Body of pancreas (tissue), 4 donors: Measurements from ENCODE around the gene PLA2R1. TPM values are rescaled to one million over a fixed set of nuclear protein-coding genes. Genes with fewer than 3 reads are reported as not detected.
A peak's percentile ranks its signal among the peaks of the same experiment; 100 is the strongest.

ENCODE experiments used
- ATAC-seq: fragments of 150-250 bp; one replicate; pipeline ENCODE4 v1.9.1; 2016
- DNase-seq, 4 donors: peaks; one replicate each; pipeline ENCODE4 v3.0.0-alpha.2; 2019
- H3K27ac ChIP-seq, 4 donors: fragments of 200-600 bp; sonication (generic); 1 replicate in 3 of 4; 2 replicates in 1 of 4; pipeline versions ENCODE4 v1.5.1 to v1.6.1; 2016 to 2019; ENCODE audit warnings: mild to moderate bottlenecking in 1 of 4, mixed read lengths in 1 of 4, moderate library complexity in 1 of 4
- H3K27me3 ChIP-seq, 2 donors: fragments of 200-600 bp; sonication (generic); one replicate each; pipeline ENCODE4 v1.6.0; 2016; ENCODE audit warnings: mild to moderate bottlenecking in 1 of 2
- H3K36me3 ChIP-seq, 2 donors: fragments of 200-600 bp; sonication (generic); replicated peaks in 1 of 2; 2 replicates each; pipeline ENCODE4 v1.5.1; 2016; ENCODE audit warnings: low read depth in 2 of 2; ENCODE audit not compliant: insufficient read depth in 1 of 2
- H3K4me1 ChIP-seq: fragments of 200-600 bp; sonication (generic); one replicate; pipeline ENCODE4 v1.6.0; 2016
- H3K4me3 ChIP-seq, 2 donors: fragments of 200-600 bp; sonication (generic); 1 replicate in 1 of 2; 2 replicates in 1 of 2; pipeline ENCODE4 v1.5.1; 2016 to 2019
- H3K9me3 ChIP-seq, 3 donors: fragments of 200-600 bp; sonication (generic); 1 replicate in 2 of 3; 2 replicates in 1 of 3; pipeline ENCODE4 v1.5.1; 2016
- POLR2A ChIP-seq, 3 donors: fragments of 450-650 bp; IDR thresholded peaks; one replicate each; pipeline ENCODE4 v1.6.1; 2016; ENCODE audit warnings: antibody characterized with exemption in 3 of 3, mild to moderate bottlenecking in 2 of 3
- WGBS, 2 donors: methylation state at CpG; one replicate each; pipeline ENCODE4 v1.1.5; 2017; 5-methylcytosine and 5-hydroxymethylcytosine counted together
- intact Hi-C: fragments of 100-400 bp; cut with DNase I; formaldehyde crosslinking; loops from one replicate; pipeline ENCODE4 v1.15.1; 2023
- total RNA-seq, 2 donors: library from RNA; depleted of rRNA; stranded (reverse); fragments of >200 nt; gene quantifications; one replicate each; pipeline ENCODE4 v1.1.0, GENCODE V29; 2016
- TF ChIP-seq, protein P1 (sequence below), 7 experiments: fragments of 450-650 bp in 4 of 7; fragments of 200-600 bp in 3 of 7; sonication (generic) in 3 of 7; IDR thresholded peaks; one replicate each; pipeline ENCODE4 v1.5.1; 2016 to 2019; ENCODE audit warnings: antibody characterized with exemption in 7 of 7

Gene PLA2R1
- total RNA-seq, 2 donors from 2014 or later = 1.3 to 2.1 TPM

GRCh38 chr2:160092445-160092844 is 30.0 kb upstream of the PLA2R1 start:
- intact Hi-C loops = no loop called here
- H3K36me3 ChIP-seq = no peaks in the 10 kb centered on the region
- no peak overlapping the region for H3K27ac ChIP-seq
- DNase-seq (no peak), ATAC-seq (no peak)
- H3K4me3 ChIP-seq = no peak overlapping the region
- 72% methylated on average over 3 to 4 of the region's 4 CpGs for WGBS, 2 donors
- peaks cover 0 to 30% (median 3%) of the 10 kb centered on the region in 3 donors for H3K9me3 ChIP-seq
- no peaks in the 10 kb centered on the region for H3K4me1 ChIP-seq
- TF ChIP-seq, protein P1, sequence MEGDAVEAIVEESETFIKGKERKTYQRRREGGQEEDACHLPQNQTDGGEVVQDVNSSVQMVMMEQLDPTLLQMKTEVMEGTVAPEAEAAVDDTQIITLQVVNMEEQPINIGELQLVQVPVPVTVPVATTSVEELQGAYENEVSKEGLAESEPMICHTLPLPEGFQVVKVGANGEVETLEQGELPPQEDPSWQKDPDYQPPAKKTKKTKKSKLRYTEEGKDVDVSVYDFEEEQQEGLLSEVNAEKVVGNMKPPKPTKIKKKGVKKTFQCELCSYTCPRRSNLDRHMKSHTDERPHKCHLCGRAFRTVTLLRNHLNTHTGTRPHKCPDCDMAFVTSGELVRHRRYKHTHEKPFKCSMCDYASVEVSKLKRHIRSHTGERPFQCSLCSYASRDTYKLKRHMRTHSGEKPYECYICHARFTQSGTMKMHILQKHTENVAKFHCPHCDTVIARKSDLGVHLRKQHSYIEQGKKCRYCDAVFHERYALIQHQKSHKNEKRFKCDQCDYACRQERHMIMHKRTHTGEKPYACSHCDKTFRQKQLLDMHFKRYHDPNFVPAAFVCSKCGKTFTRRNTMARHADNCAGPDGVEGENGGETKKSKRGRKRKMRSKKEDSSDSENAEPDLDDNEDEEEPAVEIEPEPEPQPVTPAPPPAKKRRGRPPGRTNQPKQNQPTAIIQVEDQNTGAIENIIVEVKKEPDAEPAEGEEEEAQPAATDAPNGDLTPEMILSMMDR (IDR thresholded peaks at IDR 0.05) = no peak
- no peaks in the 10 kb centered on the region for H3K27me3 ChIP-seq

- no peak for TF ChIP-seq POLR2A (IDR thresholded peaks at IDR 0.05)
- TF ChIP-seq, protein P1 (IDR thresholded peaks at IDR 0.05) = no peak
- intact Hi-C loops = no loop called here
- no peaks in the 10 kb centered on the region for H3K4me1 ChIP-seq
- H3K27ac ChIP-seq = no peak overlapping the region
- peaks cover 0 to 39% (median 5%) of the 10 kb centered on the region in 3 donors for H3K9me3 ChIP-seq
- no peaks in the 10 kb centered on the region for H3K27me3 ChIP-seq
- H3K4me3 ChIP-seq = no peak overlapping the region
- ATAC-seq = no peak
- no peak for DNase-seq
- H3K36me3 ChIP-seq = no peaks in the 10 kb centered on the region
Observed at GRCh38 chr2:160091381-160091780, 29.0 kb upstream of the PLA2R1 start.

DNA sequence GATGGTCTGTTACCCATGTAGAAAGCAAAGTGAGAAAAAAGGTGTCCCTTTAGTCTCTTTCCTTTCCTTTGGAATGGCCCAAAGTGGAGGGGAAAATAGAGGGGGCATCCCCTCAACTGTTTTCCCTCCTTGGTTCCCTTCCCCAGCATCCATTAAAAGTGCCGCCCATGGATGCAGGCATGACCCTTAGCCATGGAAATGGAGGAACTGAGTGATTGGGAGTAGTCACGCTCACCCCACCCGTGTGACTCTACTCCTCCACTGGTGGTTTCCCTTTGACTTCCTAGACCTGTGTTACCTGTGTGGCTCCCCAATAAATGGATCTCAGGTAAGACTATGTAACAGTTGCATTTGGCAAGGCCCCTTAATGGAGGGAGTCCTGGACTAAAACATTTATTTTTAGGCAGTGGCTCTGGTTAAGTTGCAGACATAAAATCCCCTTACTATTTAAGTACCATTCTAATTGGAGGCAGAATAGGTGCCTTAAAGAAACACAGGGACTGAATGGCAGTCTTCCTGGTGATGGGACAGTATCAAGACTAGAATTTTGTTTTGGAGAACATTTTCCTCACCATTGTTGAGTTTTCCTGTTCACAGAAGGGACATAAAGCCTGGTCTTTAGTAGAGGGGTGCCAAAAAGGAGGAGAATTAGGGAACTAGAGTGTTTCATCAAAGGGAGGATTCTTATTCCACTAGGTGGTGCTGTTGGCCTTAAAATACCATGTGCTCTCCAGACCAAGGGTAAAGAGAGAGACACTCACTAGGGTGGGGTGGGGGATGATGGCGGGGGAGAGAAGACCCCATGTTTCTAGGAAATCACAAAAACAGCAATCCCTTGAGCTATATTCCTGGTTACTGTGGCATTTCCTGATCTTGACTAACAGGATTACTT is 25.7 kb upstream of the PLA2R1 start:
- ATAC-seq = no peak
- Histone ChIP-seq H3K4me1 (no peaks in the 10 kb centered on the region), H3K27me3 (no peaks in the 10 kb centered on the region), H3K4me3 (no peak overlapping the region), H3K36me3 (no peaks in the 10 kb centered on the region), H3K9me3 (peaks cover 0 to 63% (median 5%) of the 10 kb centered on the region in 3 donors), H3K27ac (no peak overlapping the region)
- WGBS, 2 donors = 67 to 77% methylated on average over 4 of the region's 4 CpGs
- intact Hi-C loops = no loop called here
- DNase-seq = no peak
- no peak for TF ChIP-seq POLR2A (IDR thresholded peaks at IDR 0.05)
- TF ChIP-seq, protein P1 (IDR thresholded peaks at IDR 0.05) = no peak

DNA sequence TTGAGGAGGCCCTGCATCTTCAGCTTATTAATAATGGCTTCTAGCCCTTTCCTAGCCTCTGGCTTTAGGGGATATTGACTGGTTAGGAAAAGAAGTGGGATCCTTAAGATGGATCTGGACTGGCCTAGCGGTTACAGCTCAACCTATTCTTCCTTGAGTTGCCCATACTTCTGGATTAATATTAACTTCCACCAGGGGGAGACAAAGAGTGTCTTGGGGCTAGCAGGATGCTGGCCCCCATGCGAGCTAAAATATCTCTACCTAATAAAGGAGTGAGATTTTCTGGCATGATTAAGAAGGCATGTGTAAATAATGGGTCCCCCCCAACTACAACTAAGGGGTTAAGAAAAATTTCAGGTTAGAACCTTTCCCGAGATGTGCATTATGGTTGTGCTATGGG is 23.2 kb upstream of the PLA2R1 start:
- Histone ChIP-seq H3K27ac (no peak overlapping the region), H3K4me3 (no peak overlapping the region), H3K36me3 (no peaks in the 10 kb centered on the region), H3K4me1 (no peaks in the 10 kb centered on the region), H3K9me3 (peaks cover 0 to 67% (median 5%) of the 10 kb centered on the region in 3 donors), H3K27me3 (no peaks in the 10 kb centered on the region)
- ATAC-seq (no peak), DNase-seq (no peak)
- intact Hi-C loops = no loop called here
- no peak for TF ChIP-seq POLR2A (IDR thresholded peaks at IDR 0.05)
- 76 to 83% methylated on average over 3 of the region's 3 CpGs for WGBS, 2 donors

DNA sequence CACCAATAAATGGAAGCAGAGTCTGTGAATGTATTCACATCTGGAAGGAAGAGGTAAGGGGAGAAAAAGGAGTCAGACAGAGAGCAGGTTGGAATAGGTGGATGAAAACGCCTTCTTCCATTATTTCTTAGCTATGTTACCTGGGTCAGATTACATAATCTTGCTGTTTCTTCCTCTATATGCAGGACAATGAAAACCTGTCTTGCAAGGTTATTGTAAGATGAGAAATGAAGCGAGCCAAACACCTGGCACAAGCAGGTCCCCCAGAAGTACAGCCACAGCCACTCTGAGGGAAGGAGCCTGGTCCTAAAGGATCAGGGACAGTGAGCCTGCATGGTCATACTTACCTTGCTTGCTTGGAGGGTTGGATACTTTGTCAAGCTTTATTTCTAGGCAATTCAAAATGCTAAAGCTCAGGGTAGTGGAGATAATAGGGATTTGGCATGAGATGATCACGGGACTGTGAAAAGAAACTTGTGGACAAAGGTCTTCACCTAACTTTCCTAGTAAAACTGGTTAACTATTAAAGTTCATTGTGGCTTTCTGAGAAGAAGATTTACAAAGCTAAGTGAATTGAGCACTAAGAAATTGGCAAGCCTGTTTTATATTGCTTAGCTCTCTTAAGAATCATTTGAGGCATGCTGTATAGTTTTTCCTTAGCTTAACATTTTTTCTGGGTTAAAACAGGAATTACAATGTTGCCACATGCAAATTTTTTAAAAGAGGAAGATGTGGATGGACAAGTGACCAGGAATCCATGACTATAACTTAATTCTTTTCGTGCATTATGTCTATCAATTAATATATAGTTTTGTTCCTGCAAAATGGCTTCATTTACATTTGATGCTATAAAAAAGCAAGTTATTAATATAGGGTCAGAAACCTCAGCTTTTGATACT is 15.7 kb upstream of the PLA2R1 start:
- peaks cover 6% of the 10 kb centered on the region for H3K4me1 ChIP-seq
- no peaks in the 10 kb centered on the region for H3K36me3 ChIP-seq
- H3K27ac ChIP-seq = no peak overlapping the region
- 37 to 46% methylated on average over 4 of the region's 4 CpGs for WGBS, 2 donors
- no peak overlapping the region for H3K4me3 ChIP-seq
- TF ChIP-seq, protein P1 (IDR thresholded peaks at IDR 0.05) = no peak
- no peak for TF ChIP-seq POLR2A (IDR thresholded peaks at IDR 0.05)
- ATAC-seq (no peak), DNase-seq (peak in 1 of 4 donors; percentile 16)
- peaks cover 0 to 4% (median 0%) of the 10 kb centered on the region in 3 donors for H3K9me3 ChIP-seq
- no peaks in the 10 kb centered on the region for H3K27me3 ChIP-seq
- intact Hi-C loops = no loop called here
